ENCODE results near the gene ENAH. TPM values are rescaled to one million over a fixed set of nuclear protein-coding genes. Genes with fewer than 3 reads are reported as not detected.

The ENAH gene
- total RNA-seq, 4 donors from 2014 or later, result 198 to 229 (median 201) TPM

DNA sequence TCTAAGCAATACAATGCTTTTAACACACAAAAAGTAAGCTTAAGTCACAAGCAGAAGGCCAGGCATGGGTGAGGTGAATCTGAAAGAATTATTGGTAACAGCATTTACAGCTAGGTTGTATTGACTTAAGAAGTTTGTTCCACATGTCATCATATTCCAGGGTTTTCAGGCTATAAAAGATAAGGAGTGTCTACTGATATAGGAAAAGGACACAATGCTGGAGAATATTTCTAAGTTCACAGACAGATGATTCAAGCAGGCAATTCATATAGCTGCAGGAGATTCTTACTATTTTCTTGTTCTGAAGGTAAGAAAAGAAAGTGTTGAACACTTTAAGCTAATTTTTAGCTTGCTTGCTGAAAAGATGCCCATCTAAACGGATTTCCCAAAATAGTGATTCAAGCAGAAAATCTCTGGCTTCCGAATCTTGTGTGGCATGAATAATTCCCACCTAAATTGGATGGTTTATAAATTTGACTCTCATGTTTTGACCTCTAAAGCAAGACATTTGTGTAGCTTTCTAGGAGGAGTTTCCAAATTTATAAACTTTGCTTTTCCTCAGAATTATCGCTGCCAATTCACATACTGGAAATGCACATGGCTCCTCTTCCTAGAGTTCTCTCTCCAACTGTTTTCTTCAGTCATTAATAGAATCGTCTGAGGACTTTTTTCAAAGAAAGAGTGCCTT, 129.5 kb downstream of the ENAH start:
- Histone ChIP-seq H3K27me3 (no peaks in the 10 kb centered on the region), H3K36me3 (peaks cover 0 to 12% (median 7%) of the 10 kb centered on the region in 4 donors), H3K9me3 (no peaks in the 10 kb centered on the region), H3K4me1 (peaks cover 16 to 33% (median 20%) of the 10 kb centered on the region in 4 donors), H3K4me3 (no peak overlapping the region), H3K27ac (replicated peaks in 1 of 4) (no peak overlapping the region)
- WGBS, result 54% methylated on average over 4 of the region's 4 CpGs
- no peak for DNase-seq (ENCODE audit: extremely low spot score)
- TF ChIP-seq, protein P1, sequence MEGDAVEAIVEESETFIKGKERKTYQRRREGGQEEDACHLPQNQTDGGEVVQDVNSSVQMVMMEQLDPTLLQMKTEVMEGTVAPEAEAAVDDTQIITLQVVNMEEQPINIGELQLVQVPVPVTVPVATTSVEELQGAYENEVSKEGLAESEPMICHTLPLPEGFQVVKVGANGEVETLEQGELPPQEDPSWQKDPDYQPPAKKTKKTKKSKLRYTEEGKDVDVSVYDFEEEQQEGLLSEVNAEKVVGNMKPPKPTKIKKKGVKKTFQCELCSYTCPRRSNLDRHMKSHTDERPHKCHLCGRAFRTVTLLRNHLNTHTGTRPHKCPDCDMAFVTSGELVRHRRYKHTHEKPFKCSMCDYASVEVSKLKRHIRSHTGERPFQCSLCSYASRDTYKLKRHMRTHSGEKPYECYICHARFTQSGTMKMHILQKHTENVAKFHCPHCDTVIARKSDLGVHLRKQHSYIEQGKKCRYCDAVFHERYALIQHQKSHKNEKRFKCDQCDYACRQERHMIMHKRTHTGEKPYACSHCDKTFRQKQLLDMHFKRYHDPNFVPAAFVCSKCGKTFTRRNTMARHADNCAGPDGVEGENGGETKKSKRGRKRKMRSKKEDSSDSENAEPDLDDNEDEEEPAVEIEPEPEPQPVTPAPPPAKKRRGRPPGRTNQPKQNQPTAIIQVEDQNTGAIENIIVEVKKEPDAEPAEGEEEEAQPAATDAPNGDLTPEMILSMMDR (IDR thresholded peaks at IDR 0.05), result no peak
- no peak for TF ChIP-seq EP300 (IDR thresholded peaks at IDR 0.05)
- TF ChIP-seq POLR2A (IDR thresholded peaks at IDR 0.05; ENCODE audit: low read depth), result no peak
- no peak for TF ChIP-seq POLR2AphosphoS5 (IDR thresholded peaks at IDR 0.05)
- intact Hi-C loops (cut with DNase I), result no loop called here

GRCh38 chr1:225522588-225523262, 130.2 kb downstream of the ENAH start:
- no peak for DNase-seq (ENCODE audit: extremely low spot score)
- H3K27me3 ChIP-seq, result no peaks in the 10 kb centered on the region
- peaks cover 0 to 14% (median 8%) of the 10 kb centered on the region in 4 donors for H3K36me3 ChIP-seq
- no peak overlapping the region for H3K4me3 ChIP-seq
- no peaks in the 10 kb centered on the region for H3K9me3 ChIP-seq
- TF ChIP-seq EP300 (IDR thresholded peaks at IDR 0.05), result no peak
- TF ChIP-seq POLR2A (IDR thresholded peaks at IDR 0.05; ENCODE audit: low read depth), result no peak
- TF ChIP-seq, protein P1 (IDR thresholded peaks at IDR 0.05), result no peak
- no peak for TF ChIP-seq POLR2AphosphoS5 (IDR thresholded peaks at IDR 0.05)
- H3K4me1 ChIP-seq, result peaks cover 15 to 26% (median 20%) of the 10 kb centered on the region in 4 donors
- intact Hi-C loops (cut with DNase I), result no loop called here
- 61% methylated on average over 1 of the region's 1 CpG for WGBS
- no peak overlapping the region for H3K27ac ChIP-seq (replicated peaks in 1 of 4)

DNA sequence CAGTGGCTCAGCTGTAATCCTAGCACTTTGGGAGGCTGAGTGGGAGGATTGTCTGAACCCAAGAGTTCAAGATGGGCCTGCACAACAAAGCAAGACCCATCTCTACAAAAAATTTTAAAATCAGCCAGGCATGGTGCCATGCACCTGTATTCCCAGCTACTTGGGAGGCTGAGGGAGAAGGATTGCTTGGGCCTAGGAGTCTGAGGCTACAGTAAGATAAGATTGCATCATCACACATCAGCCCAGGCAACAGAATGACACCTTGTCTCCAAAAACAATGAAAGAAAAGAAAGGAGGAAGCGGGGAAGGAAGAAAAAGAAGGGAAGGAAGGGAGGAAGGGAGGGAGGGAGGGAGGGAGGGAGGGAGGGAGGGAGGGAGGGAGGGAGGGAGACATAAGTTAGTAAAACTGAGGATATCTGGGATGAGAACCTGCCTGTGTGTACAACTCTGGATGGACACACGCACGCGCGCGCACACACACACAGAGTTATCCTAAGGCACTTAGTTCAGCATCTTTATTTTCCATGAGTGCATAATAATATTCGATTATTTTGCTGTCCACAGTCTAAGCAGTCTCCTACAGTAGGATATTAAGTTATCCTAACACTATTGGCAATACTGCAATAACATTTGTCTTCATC, 132.2 kb downstream of the ENAH start:
- TF ChIP-seq EP300 (IDR thresholded peaks at IDR 0.05) (no peak), POLR2AphosphoS5 (IDR thresholded peaks at IDR 0.05) (no peak), POLR2A (IDR thresholded peaks at IDR 0.05; ENCODE audit: low read depth) (no peak)
- TF ChIP-seq, protein P1 (IDR thresholded peaks at IDR 0.05), result no peak
- H3K27ac ChIP-seq (replicated peaks in 1 of 4), result no peak overlapping the region
- DNase-seq (ENCODE audit: extremely low spot score), result no peak
- H3K36me3 ChIP-seq, result peaks cover 5 to 31% (median 16%) of the 10 kb centered on the region in 4 donors
- H3K9me3 ChIP-seq, result no peaks in the 10 kb centered on the region
- no peak overlapping the region for H3K4me3 ChIP-seq
- H3K27me3 ChIP-seq, result no peaks in the 10 kb centered on the region
- intact Hi-C loops (cut with DNase I), result no loop called here
- 93% methylated on average over 7 of the region's 7 CpGs for WGBS
- H3K4me1 ChIP-seq, result peaks cover 5 to 19% (median 7%) of the 10 kb centered on the region in 4 donors

- H3K9me3 ChIP-seq, result no peaks in the 10 kb centered on the region
- intact Hi-C loops (cut with DNase I), result no loop called here
- TF ChIP-seq POLR2AphosphoS5 (IDR thresholded peaks at IDR 0.05) (no peak), EP300 (IDR thresholded peaks at IDR 0.05) (no peak), POLR2A (IDR thresholded peaks at IDR 0.05; ENCODE audit: low read depth) (no peak)
- TF ChIP-seq, protein P1 (IDR thresholded peaks at IDR 0.05), result no peak
- DNase-seq (ENCODE audit: extremely low spot score), result no peak
- no peaks in the 10 kb centered on the region for H3K27me3 ChIP-seq
- H3K4me3 ChIP-seq, result no peak overlapping the region
- peaks cover 5 to 31% (median 16%) of the 10 kb centered on the region in 4 donors for H3K36me3 ChIP-seq
- no peak overlapping the region for H3K27ac ChIP-seq (replicated peaks in 1 of 4)
- 82% methylated on average over 19 of the region's 19 CpGs for WGBS
- H3K4me1 ChIP-seq, result peaks cover 4 to 23% (median 6%) of the 10 kb centered on the region in 4 donors
These were observed 133.6 kb downstream of the ENAH start for GRCh38 chr1:225519166-225519863.
